ENCODE results near the gene CPXM2.

CPXM2 gene

GRCh38 chr10:123759501-123760031 lies 132.0 kb downstream of the CPXM2 start:
- H3K27me3 ChIP-seq (ENCODE audit: control insufficient read depth, insufficient read depth, low read length) = peaks cover 3% of the 10 kb centered on the region
- H3K9me3 ChIP-seq (ENCODE audit: control insufficient read depth, low read length) = no peaks in the 10 kb centered on the region
- no peak overlapping the region for H2AFZ ChIP-seq
- H3K79me2 ChIP-seq = no peaks in the 10 kb centered on the region
- H3K4me2 ChIP-seq (ENCODE audit: low read length) = no peak overlapping the region
- H3K4me1 ChIP-seq = no peaks in the 10 kb centered on the region
- H3K27ac ChIP-seq = no peak overlapping the region
- H3K36me3 ChIP-seq (ENCODE audit: control insufficient read depth, insufficient read depth, low read length) = no peaks in the 10 kb centered on the region
- no peak for TF ChIP-seq CTCF (IDR thresholded peaks at IDR 0.05)
- no peak overlapping the region for H3K9ac ChIP-seq
- H3K4me3 ChIP-seq (ENCODE audit: low read depth, low read length) = no peak overlapping the region

DNA sequence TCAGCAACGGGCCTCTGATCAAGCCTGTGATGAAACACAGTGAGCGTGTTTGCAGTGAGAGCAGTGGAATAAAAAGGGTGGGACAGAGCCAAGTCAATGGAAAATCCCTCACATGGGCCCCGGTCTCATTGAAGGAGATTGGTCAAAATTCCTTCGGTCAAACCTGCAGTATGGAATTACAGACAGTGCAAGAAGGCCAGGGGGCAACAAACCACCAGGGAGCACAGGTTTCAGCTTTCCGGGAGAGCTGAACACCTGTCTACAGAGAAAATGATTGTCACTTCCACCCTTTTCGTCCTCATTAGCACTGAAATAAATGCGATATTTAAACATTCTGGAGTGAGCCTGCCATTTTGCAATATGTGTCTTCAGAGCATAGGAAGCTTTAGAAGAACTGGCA lies 132.6 kb downstream of the CPXM2 start:
- no peaks in the 10 kb centered on the region for H3K36me3 ChIP-seq (ENCODE audit: control insufficient read depth, insufficient read depth, low read length)
- no peak overlapping the region for H3K27ac ChIP-seq
- no peak overlapping the region for H2AFZ ChIP-seq
- H3K9ac ChIP-seq = no peak overlapping the region
- H3K9me3 ChIP-seq (ENCODE audit: control insufficient read depth, low read length) = no peaks in the 10 kb centered on the region
- no peaks in the 10 kb centered on the region for H3K79me2 ChIP-seq
- no peak overlapping the region for H3K4me2 ChIP-seq (ENCODE audit: low read length)
- TF ChIP-seq CTCF (IDR thresholded peaks at IDR 0.05) = no peak
- no peak overlapping the region for H3K4me3 ChIP-seq (ENCODE audit: low read depth, low read length)
- H3K4me1 ChIP-seq = no peaks in the 10 kb centered on the region
- H3K27me3 ChIP-seq (ENCODE audit: control insufficient read depth, insufficient read depth, low read length) = peaks cover 3% of the 10 kb centered on the region

- no peaks in the 10 kb centered on the region for H3K79me2 ChIP-seq
- peaks cover 3% of the 10 kb centered on the region for H3K27me3 ChIP-seq (ENCODE audit: control insufficient read depth, insufficient read depth, low read length)
- H3K27ac ChIP-seq = no peak overlapping the region
- H3K4me3 ChIP-seq (ENCODE audit: low read depth, low read length) = no peak overlapping the region
- TF ChIP-seq CTCF (IDR thresholded peaks at IDR 0.05) = no peak
- no peaks in the 10 kb centered on the region for H3K4me1 ChIP-seq
- no peak overlapping the region for H3K4me2 ChIP-seq (ENCODE audit: low read length)
- H2AFZ ChIP-seq = no peak overlapping the region
- H3K36me3 ChIP-seq (ENCODE audit: control insufficient read depth, insufficient read depth, low read length) = no peaks in the 10 kb centered on the region
- H3K9ac ChIP-seq = no peak overlapping the region
- H3K9me3 ChIP-seq (ENCODE audit: control insufficient read depth, low read length) = no peaks in the 10 kb centered on the region
These were observed 133.8 kb downstream of the CPXM2 start for GRCh38 chr10:123757853-123758252.

GRCh38 chr10:123755061-123755460 lies 136.5 kb downstream of the CPXM2 start:
- Histone ChIP-seq H2AFZ (no peak overlapping the region), H3K79me2 (no peaks in the 10 kb centered on the region), H3K27me3 (ENCODE audit: control insufficient read depth, insufficient read depth, low read length) (no peaks in the 10 kb centered on the region), H3K4me2 (ENCODE audit: low read length) (no peak overlapping the region), H3K4me1 (no peaks in the 10 kb centered on the region), H3K4me3 (ENCODE audit: low read depth, low read length) (no peak overlapping the region), H3K9me3 (ENCODE audit: control insufficient read depth, low read length) (no peaks in the 10 kb centered on the region), H3K27ac (no peak overlapping the region), H3K9ac (no peak overlapping the region), H3K36me3 (ENCODE audit: control insufficient read depth, insufficient read depth, low read length) (no peaks in the 10 kb centered on the region)
- TF ChIP-seq CTCF (IDR thresholded peaks at IDR 0.05) = no peak

DNA sequence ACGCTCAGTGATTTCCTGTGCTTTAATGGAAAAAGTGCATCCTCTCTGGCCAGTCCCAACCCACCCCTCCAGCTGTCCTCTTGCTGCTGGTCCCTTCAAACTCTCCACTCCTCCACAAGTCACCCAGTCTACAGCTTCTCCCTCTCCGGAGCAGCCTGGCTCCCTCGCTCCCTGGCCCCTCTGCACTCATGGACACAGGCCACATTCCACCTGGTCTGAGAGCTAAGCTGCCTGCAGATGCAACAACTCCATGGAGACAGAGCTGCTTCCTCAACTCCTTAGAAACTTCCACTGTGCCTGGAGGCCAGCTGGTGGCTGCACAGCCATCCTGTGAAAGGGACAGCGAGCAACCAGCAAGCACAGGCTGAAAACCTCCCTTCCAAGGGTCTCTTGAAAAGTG lies 137.5 kb downstream of the CPXM2 start:
- Histone ChIP-seq H3K79me2 (no peaks in the 10 kb centered on the region), H3K36me3 (ENCODE audit: control insufficient read depth, insufficient read depth, low read length) (no peaks in the 10 kb centered on the region)
- no peak for TF ChIP-seq CTCF (IDR thresholded peaks at IDR 0.05)

More for the DNA sequence above, 137.5 kb downstream of the CPXM2 start:
- Histone ChIP-seq H3K4me1 (no peaks in the 10 kb centered on the region), H3K4me2 (ENCODE audit: low read length) (no peak overlapping the region), H3K9ac (no peak overlapping the region), H3K27ac (no peak overlapping the region), H3K4me3 (ENCODE audit: low read depth, low read length) (no peak overlapping the region), H3K9me3 (ENCODE audit: control insufficient read depth, low read length) (no peaks in the 10 kb centered on the region), H2AFZ (no peak overlapping the region), H3K27me3 (ENCODE audit: control insufficient read depth, insufficient read depth, low read length) (no peaks in the 10 kb centered on the region)

All from parathyroid adenoma (tissue), 2 donors.